Fibroblast of pulmonary artery (primary cell): ENCODE data around the gene TNS4.

ENCODE experiments used
- DNase-seq: peaks from one replicate; pipeline ENCODE4 v3.0.0-alpha.2; 2010; ENCODE audit warnings: low read depth
- H3K4me3 ChIP-seq: replicated peaks from 2 replicates; pipeline ENCODE4 v1.5.1; 2011; ENCODE audit warnings: low read depth, mild to moderate bottlenecking, control low read depth, low read length, moderate library complexity
- CTCF ChIP-seq: IDR thresholded peaks from 2 replicates; pipeline ENCODE4 v1.5.1; 2011; ENCODE audit warnings: mild to moderate bottlenecking, control low read depth, low read length, inconsistent platforms; ENCODE audit errors: missing control alignments

The TNS4 gene

DNA sequence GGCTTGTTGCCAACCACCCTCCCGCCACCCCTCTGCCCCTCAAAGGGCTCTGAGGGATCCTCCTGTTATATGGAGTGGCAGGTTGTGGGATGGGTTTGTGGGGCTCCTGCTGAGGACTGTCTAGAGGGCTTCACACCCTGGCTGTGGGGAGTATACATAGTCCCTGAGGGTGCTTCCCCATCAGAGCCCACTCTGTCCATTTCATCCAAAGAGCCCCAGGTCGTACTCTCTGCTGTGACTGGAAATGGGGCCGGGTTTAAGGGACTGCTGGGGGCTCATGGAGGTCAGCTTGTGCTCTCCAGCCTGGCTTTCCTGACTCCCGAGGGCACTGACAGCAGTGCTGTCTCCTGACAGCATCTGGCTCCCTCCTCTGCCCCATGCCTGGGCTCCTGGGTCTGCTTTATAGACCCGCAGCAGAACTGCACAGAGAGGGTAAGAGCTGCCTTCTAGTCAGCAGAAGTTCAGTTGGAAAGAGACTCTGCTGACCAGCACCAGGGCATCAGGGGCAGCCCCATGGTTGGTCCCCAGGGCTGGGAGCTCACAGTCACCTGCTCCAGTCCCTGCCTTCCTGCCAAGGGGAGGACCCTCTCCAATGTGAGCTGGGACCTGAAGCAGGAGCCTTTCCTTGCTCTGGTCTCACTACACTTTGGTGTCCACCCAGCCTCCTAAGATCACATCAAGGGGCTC lies 17.8 kb upstream of the TNS4 start:
- no peak for TF ChIP-seq CTCF
- H3K4me3 ChIP-seq = no peak overlapping the region

DNA sequence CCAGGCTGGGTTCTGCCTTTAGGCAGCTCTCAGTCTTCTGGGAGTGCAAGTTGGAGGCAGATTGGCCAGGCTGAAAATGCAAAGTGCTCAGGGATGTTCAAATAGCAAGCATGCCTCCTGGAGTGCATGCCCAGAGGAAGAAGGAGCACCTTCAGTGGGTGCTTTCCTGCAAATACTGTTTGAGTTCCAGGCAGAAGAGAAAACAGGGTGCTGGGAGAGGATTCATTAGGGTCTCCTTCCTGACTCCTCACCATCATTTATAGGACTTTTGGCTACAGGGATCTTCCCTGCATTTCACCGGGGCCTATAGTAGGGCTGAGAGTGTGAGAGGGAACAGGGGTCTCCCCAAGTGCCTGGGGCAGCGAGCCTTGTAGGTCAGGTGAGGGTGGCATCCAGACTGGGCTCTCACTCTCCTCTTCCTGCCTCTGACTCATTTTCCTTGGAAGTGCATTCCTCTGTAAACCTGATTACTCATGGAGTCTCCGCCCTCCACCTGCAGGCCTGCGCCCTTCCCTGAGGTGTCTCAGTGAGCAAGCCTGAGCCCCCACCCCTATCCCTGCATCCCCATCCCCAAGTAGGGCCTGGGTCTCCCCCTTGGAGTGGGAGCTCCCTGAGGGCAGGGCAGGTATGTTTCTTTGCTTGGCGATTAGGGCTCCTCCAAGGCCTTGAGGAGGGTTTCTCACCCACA lies 17.1 kb upstream of the TNS4 start:
- TF ChIP-seq CTCF = no peak
- no peak overlapping the region for H3K4me3 ChIP-seq
- no peak for DNase-seq

More for the DNA sequence above, 17.8 kb upstream of the TNS4 start:
- no peak for DNase-seq

- no peak for TF ChIP-seq CTCF
- no peak for DNase-seq
- no peak overlapping the region for H3K4me3 ChIP-seq
These were observed 16.6 kb upstream of the TNS4 start for GRCh38 chr17:40517981-40518380.

DNA sequence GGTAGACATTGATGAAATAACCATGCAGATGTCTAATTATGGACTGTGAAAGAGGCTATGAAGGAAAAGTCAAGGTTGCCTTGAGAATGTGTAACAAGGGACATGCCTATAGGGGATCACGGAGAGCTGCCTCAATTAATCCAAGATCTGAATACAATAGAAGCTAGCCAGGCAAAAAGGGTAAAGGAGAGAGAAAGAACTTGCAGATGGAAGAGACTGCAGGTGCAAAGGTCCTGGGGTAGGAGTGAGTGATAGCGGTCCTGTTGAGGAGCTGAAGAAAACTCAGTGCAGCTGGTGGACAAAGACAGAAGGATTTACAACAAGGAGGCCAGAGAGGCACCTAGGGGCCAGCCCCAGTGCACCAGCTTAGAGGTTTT lies 15.9 kb upstream of the TNS4 start:
- DNase-seq = no peak
- no peak overlapping the region for H3K4me3 ChIP-seq
- TF ChIP-seq CTCF = no peak

GRCh38 chr17:40516581-40517285 lies 15.3 kb upstream of the TNS4 start:
- no peak overlapping the region for H3K4me3 ChIP-seq
- no peak for TF ChIP-seq CTCF
- DNase-seq = no peak

- no peak for DNase-seq
- no peak for TF ChIP-seq CTCF
- no peak overlapping the region for H3K4me3 ChIP-seq
These were observed 14.1 kb upstream of the TNS4 start for GRCh38 chr17:40515491-40516041.
